DND-41 (cell line): ENCODE measurements around the gene SNX25.
"Not testable (repeated sequence)": the region's sequence is repeated elsewhere in the genome, so short reads cannot be mapped to it uniquely, and the experiment has no call there.

ENCODE experiments used
- ATAC-seq: fragments of 200-7000 bp; cut with Tn5 transposase; 3 replicates; pipeline ENCODE4 v1.9.1; 2021; ENCODE audit warnings: low read depth; ENCODE audit not compliant: insufficient read depth
- DNase-seq: peaks from one replicate; pipeline ENCODE4 v3.0.0-alpha.2; 2020
- H2AFZ ChIP-seq: 2 replicates; pipeline ENCODE4 v1.6.0; 2012; ENCODE audit warnings: low read depth, low read length
- H3K27ac ChIP-seq: 2 replicates; pipeline ENCODE4 v1.5.1; 2012; ENCODE audit warnings: low read length, inconsistent platforms
- H3K27me3 ChIP-seq: fragments of 200-600 bp; sonication (generic); 2 replicates; pipeline ENCODE4 v1.6.0; 2012; ENCODE audit warnings: low read length, mild to moderate bottlenecking, inconsistent platforms; ENCODE audit not compliant: insufficient read depth, poor library complexity
- H3K36me3 ChIP-seq: 2 replicates; pipeline ENCODE4 v1.5.1; 2012; ENCODE audit warnings: low read length, inconsistent platforms; ENCODE audit not compliant: insufficient read depth
- H3K4me1 ChIP-seq: 2 replicates; pipeline ENCODE4 v1.5.1; 2012; ENCODE audit warnings: mild to moderate bottlenecking, low read length; ENCODE audit not compliant: insufficient read depth
- H3K4me2 ChIP-seq: 2 replicates; pipeline ENCODE4 v1.6.0; 2012; ENCODE audit warnings: mild to moderate bottlenecking, moderate library complexity, low read length, inconsistent platforms; ENCODE audit not compliant: insufficient read depth
- H3K4me3 ChIP-seq, 2 experiments: fragments of 200-600 bp in 1 of 2; shearing (Covaris generic) in 1 of 2; 2 replicates each; pipeline ENCODE4 v1.5.1; 2012 to 2016; ENCODE audit warnings: inconsistent platforms in 2 of 2, low read length in 2 of 2, mild to moderate bottlenecking in 2 of 2, low read depth in 1 of 2, moderate library complexity in 1 of 2
- H3K79me2 ChIP-seq: 2 replicates; pipeline ENCODE4 v1.6.0; 2012; ENCODE audit warnings: low read length, inconsistent platforms; ENCODE audit not compliant: insufficient read depth
- H3K9ac ChIP-seq: 2 replicates; pipeline ENCODE4 v1.6.0; 2012; ENCODE audit warnings: low read depth, mild to moderate bottlenecking, inconsistent platforms, low read length, moderate library complexity
- H3K9me3 ChIP-seq: 2 replicates; pipeline ENCODE4 v1.5.1; 2012; ENCODE audit warnings: low read length, moderate library complexity, mild to moderate bottlenecking, inconsistent platforms; ENCODE audit not compliant: insufficient read depth, severe bottlenecking
- H4K20me1 ChIP-seq: 2 replicates; pipeline ENCODE4 v1.6.0; 2012; ENCODE audit warnings: low read length; ENCODE audit not compliant: insufficient read depth
- CTCF ChIP-seq: IDR thresholded peaks from 2 replicates; pipeline ENCODE4 v1.5.1; 2012; ENCODE audit warnings: borderline replicate concordance, low read length, moderate library complexity, mild to moderate bottlenecking; ENCODE audit not compliant: poor library complexity, severe bottlenecking; ENCODE audit errors: extremely low read depth
- EZH2 ChIP-seq: IDR thresholded peaks from 3 replicates; pipeline ENCODE4 v1.6.1; 2012; ENCODE audit warnings: borderline replicate concordance, low read depth, mild to moderate bottlenecking, moderate library complexity, low read length, inconsistent platforms; ENCODE audit not compliant: severe bottlenecking

Gene SNX25

GRCh38 chr4:185207466-185207865 is 1.9 kb upstream of the SNX25 start:
- no peaks in the 10 kb centered on the region for H3K9me3 ChIP-seq
- no peak overlapping the region for H2AFZ ChIP-seq
- H4K20me1 ChIP-seq = no peaks in the 10 kb centered on the region
- no peak overlapping the region for H3K27ac ChIP-seq
- H3K27me3 ChIP-seq = no peaks in the 10 kb centered on the region
- peaks cover 20% of the 10 kb centered on the region for H3K79me2 ChIP-seq
- no peak for ATAC-seq
- TF ChIP-seq CTCF (no peak), EZH2 (no peak)
- no peaks in the 10 kb centered on the region for H3K36me3 ChIP-seq
- no peak overlapping the region for H3K9ac ChIP-seq
- H3K4me1 ChIP-seq = peaks cover 29% of the 10 kb centered on the region
- no peak for DNase-seq
- no peak overlapping the region for H3K4me2 ChIP-seq
- no peak overlapping the region for H3K4me3 ChIP-seq

- not testable (repeated sequence) for H3K79me2 ChIP-seq, DNase-seq, H3K27ac ChIP-seq, H3K27me3 ChIP-seq, H4K20me1 ChIP-seq, H3K4me2 ChIP-seq, H2AFZ ChIP-seq, H3K9ac ChIP-seq, H3K9me3 ChIP-seq, ATAC-seq, H3K36me3 ChIP-seq, H3K4me3 ChIP-seq
- peaks cover 11% of the 10 kb centered on the region for H3K4me1 ChIP-seq
These were observed 379 bp downstream of the SNX25 start for GRCh38 chr4:185209852-185210101.

GRCh38 chr4:185210102-185210981 is 944 bp downstream of the SNX25 start:
- ATAC-seq (no peak), DNase-seq (no peak)
- peaks cover 4% of the 10 kb centered on the region for H3K27me3 ChIP-seq
- H3K9me3 ChIP-seq = no peaks in the 10 kb centered on the region
- H2AFZ ChIP-seq = no peak overlapping the region
- H3K36me3 ChIP-seq = no peaks in the 10 kb centered on the region
- H3K27ac ChIP-seq = no peak overlapping the region
- peaks cover 5% of the 10 kb centered on the region for H3K4me1 ChIP-seq
- no peak overlapping the region for H3K4me2 ChIP-seq
- no peaks in the 10 kb centered on the region for H3K79me2 ChIP-seq
- no peak overlapping the region for H3K9ac ChIP-seq
- H3K4me3 ChIP-seq = no peak overlapping the region
- TF ChIP-seq CTCF (no peak), EZH2 (no peak)
- H4K20me1 ChIP-seq = no peaks in the 10 kb centered on the region

- Histone ChIP-seq H3K27ac (no peak overlapping the region), H3K4me2 (no peak overlapping the region), H3K4me3 (no peak overlapping the region), H3K9ac (no peak overlapping the region), H3K9me3 (no peaks in the 10 kb centered on the region), H3K36me3 (no peaks in the 10 kb centered on the region), H4K20me1 (no peaks in the 10 kb centered on the region), H3K79me2 (no peaks in the 10 kb centered on the region), H3K4me1 (peaks cover 5% of the 10 kb centered on the region), H3K27me3 (peaks cover 4% of the 10 kb centered on the region), H2AFZ (no peak overlapping the region)
- no peak for TF ChIP-seq EZH2
- DNase-seq = no peak
- no peak for ATAC-seq
These were observed 1.6 kb downstream of the SNX25 start for GRCh38 chr4:185211035-185211434.
